Measurements from ENCODE around the gene VIM.

DNA sequence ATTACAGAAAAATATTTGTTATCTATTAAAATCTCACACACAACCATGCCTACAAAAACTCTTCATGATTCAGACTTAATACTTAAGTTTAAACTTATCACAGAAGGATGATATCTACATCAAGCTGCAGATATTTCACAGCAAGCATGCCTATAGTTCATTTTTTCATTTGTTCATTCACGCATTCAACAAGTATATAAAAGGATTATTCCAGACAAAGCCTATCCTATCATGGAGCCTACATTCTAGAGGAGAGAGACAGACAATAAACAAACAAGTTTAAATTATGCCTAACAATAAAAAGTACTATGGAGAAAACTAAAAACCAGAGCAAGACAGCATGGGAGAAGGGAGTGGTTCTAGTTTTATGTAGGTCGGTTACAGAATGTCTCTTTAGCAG, 37.4 kb upstream of the VIM start:
- TF ChIP-seq, protein P1, sequence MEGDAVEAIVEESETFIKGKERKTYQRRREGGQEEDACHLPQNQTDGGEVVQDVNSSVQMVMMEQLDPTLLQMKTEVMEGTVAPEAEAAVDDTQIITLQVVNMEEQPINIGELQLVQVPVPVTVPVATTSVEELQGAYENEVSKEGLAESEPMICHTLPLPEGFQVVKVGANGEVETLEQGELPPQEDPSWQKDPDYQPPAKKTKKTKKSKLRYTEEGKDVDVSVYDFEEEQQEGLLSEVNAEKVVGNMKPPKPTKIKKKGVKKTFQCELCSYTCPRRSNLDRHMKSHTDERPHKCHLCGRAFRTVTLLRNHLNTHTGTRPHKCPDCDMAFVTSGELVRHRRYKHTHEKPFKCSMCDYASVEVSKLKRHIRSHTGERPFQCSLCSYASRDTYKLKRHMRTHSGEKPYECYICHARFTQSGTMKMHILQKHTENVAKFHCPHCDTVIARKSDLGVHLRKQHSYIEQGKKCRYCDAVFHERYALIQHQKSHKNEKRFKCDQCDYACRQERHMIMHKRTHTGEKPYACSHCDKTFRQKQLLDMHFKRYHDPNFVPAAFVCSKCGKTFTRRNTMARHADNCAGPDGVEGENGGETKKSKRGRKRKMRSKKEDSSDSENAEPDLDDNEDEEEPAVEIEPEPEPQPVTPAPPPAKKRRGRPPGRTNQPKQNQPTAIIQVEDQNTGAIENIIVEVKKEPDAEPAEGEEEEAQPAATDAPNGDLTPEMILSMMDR (IDR thresholded peaks at IDR 0.05): no peak
- TF ChIP-seq POLR2A (IDR thresholded peaks at IDR 0.05): no peak

Data from thyroid gland (tissue), 4 donors.